ENCODE results near the gene PRX.
"Not testable (repeated sequence)": the region's sequence is repeated elsewhere in the genome, so short reads cannot be mapped to it uniquely, and the experiment has no call there.

Gene PRX

DNA sequence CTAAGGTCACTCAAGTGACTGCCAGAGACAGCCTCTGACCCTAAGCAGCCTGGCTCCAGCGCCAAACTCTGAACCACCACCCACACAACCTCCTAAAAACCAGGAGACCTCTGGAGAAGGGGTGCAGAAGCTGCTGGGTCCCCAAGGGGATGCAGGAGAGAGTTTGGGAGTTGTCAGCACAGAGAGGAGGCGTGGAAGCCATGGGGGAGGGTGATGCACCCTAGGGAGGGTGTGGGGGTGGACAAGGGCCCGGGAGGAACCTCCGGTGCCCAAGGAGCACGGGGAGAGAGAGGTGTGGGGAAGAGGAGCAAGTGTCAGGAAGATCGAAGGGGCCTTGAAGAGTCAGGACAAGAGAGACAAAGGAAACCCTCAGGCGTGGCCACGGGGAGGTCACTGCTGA lies 21.1 kb downstream of the PRX start:
- no peak for DNase-seq (ENCODE audit: low read depth)

DNA sequence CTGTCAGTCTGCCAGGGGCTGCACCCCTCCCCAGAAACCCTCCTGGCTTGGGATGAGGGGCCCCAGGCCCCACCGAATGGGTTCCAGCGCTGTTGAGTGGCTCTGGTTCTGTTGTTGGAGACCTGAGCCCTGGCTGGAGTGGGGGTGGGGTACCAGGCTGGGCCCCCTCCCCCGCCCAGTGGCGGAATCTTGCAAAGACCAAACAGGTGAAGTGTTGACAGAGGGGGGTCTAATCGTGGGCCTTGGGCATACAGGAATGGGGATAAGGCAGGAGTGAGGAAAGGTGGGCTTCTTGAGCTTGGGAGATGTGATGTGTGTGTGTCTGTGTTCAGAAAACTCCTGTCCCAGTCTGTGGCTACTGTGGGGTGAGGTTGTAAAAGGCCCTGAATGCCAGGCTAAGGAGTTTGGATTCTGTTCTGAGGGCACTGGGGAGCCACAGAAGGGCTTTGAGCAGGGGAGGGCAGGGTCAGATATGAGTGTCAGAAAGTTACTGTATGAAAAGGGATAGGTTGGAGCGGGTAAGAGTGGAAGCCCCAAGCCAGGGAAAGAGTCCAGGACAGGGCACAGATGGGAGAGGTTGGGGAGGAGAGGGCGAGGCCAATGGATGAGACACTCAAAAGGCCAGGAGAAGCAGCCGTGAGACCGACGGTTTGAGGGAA lies 23.0 kb downstream of the PRX start, which contains the start of gene HIPK4:
Gene HIPK4, minus strand, starts transcription at position 98 of the 659 bp plus-strand sequence. CDS start 279 bp downstream, outside the sequence.
- no peak for DNase-seq (ENCODE audit: low read depth)

DNA sequence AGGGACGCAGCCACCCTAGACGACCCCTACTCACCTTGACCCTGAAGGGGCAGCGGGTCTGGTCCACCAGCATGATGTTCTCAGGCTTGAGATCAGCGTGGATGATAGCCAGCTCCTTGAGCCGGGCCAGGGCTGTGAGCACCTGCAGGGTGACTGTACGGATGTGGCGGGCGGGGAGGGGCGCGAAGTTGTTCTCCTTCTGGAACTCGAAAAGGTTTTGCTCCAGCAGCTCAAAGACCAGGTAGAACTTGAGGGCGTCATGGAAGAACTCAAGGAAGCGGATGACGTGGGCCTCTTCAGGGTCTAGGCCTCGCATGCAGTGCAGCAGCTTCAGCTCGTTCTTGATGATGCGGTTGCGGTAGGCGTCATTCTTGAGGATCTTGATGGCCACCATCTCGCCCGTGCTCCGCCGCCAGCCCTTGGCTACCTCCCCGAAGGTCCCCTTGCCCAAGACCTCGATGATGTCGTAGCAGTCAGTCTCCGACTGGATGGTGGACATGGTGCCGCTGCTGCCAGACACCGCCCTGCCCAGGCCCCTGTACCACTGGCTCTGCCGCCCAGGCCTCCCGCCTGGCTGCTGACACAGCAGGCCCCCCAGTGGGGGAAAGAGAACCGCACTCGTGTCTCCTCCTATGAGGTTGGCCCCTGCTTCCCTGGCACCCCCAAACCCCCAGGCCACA lies 23.6 kb downstream of the PRX start:
- DNase-seq (ENCODE audit: low read depth) = no peak

DNA sequence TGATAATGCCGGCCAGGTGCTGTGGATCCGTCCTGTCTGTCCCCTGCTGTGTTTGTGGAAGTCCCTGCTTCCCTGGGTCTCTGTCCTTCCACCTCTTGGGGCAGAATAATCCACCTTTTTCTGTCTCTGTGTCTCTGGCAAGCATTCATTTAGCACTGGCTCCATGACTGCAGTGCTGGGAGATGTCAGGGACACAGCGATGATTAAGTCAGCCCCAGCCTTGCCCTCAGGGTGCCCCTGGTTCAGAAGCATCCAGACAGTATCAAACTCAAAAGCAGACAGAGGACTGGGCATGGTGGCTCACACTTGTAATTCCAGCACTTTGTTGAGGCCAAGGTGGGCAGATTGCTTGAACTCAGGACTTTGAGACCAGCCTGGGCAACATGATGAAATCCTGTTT lies 24.7 kb downstream of the PRX start:
- DNase-seq (ENCODE audit: low read depth) = no peak

DNA sequence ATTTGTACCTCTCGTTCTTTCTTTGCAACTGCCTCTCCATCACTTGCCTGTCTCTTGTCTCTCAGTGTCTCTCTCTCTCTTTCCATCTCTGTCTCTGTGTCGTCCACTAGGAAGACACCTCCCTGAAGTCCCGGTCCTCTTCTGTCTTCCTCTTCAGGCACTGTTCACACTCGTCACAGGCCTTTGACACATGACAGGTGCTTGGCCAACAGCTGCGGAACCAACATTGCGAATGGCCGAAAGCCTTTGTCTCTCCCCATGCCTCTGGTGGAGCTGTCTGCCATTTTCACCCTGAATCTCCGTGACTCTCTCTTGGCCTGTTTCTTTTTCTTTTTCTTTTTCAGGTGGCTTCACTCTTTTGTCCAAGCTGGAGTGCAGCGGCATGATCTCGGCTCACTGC lies 26.0 kb downstream of the PRX start:
- no peak for DNase-seq (ENCODE audit: low read depth)

DNA sequence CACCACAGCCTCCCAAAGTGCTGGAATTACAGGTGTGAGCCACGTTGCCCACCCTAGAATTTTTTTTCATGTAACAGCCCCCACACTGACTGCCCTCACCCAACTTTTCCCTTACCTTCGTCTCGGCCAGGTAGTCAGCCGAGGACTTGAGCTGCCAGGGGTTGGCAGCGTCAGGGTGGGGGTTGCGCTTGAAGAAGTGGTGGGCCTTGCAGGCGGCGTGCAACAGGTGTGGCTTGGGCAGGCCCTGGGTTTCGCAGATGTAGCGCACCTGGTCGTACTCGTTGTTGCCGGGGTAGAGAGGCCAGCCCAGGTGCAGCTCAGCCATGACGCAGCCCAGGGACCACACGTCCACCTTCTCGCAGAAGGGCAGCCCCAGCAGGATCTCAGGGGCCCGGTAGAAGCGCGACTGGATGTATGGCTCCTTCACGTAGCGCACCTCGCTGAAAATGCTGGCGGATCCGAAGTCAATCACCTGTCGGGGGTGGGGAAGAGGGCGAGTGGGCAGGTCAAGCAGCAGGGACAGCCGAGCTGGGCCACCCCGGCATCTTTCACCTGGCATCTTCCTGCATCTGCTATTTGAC lies 29.4 kb downstream of the PRX start:
- DNase-seq (ENCODE audit: low read depth) = no peak

DNA sequence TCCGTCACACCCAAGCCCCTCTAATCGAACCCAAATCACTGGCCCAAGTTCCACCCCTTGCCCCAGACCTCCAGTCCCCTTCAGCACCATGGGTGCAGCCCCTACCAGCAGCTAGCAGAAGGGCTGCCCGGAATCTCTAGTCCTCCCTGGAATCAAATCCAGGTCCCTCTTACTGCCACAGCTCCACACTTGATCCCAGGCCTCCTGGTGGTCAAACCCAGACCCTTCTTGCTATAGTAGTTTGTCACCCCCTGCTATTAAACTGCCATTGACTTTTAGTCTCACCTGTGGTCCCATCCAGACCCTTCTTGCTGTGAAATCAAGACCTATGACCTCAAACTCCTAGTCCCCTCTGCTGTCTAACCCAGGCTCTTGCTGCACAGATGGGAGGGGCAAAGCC lies 31.9 kb downstream of the PRX start:
- no peak for DNase-seq (ENCODE audit: low read depth)

DNA sequence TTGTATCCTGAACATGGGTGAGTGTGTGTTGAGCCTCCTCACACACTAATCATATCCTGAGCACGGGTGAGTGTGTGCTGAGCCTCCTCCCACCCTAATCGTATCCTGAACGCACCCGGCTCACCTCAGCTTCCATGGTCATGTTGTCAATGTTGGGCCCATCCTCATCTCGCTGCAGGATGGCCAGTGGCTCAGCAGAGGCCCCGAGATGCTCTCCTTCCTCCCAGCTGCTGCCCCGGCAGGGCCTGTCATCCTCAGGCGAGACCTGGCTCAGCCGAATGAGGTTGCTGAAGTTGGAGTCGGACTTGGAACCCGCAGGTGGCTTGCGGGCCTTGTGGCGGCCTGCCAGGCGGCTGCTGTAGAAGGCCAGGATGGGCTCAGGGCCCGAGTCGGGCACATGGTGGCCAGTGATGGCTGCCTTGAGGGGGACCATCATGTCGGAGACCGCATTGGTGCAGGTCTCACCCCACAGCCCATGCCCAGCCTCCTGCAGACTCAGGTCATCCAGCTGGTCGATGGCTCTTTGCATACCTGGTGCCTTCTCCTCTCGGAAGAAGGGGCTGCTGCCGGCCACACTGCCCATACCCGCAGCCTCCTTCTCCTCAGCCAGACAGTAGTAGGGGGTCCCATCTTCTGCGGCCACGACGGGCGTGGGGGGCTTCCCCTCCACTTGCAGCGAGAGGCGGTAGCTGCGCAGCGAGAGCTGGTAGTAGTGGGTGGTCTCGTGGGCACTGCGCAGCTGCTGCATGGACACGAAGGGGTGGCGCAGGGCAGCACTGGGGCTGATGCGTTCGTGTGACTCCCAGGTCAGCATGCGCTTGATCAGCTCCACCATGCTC lies 32.8 kb downstream of the PRX start:
- DNase-seq (ENCODE audit: low read depth) = no peak

DNA sequence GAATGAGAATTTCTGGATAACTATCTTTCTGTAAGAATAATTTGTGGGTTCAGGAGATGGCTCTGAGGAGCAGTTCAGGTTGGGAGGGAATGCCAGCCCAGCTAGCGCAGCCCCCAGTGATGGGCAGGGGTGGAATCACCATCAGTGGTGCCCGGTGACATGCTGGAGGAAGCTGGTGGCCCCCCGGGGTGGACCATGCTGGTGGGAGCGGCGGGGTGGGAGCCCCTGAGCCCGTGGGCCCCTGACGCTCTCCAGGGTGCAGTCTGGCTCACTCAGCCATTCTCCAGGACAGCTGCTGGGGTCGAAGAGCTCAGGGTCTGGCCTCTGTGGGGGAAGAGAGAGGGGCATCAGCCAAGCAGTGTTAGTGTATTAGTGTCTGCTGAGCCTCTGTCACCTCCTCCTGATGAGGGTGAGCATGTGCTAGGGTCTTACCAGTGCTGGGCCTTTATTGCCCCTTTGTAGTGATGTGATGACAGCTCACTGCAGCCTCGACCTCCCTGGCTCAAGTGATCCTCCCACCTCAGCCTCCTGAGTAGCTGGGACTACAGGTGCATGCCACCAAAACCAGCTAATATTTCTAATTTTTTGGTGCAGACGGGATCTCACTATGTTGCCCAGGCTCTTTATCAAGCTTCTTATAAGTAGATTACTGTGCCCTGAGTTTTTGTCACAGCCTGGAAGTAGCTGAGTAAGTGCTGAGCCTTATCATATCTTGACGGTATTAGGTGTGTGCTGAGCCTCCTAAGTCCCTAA lies 33.6 kb downstream of the PRX start:
- no peak for DNase-seq (ENCODE audit: low read depth)

DNA sequence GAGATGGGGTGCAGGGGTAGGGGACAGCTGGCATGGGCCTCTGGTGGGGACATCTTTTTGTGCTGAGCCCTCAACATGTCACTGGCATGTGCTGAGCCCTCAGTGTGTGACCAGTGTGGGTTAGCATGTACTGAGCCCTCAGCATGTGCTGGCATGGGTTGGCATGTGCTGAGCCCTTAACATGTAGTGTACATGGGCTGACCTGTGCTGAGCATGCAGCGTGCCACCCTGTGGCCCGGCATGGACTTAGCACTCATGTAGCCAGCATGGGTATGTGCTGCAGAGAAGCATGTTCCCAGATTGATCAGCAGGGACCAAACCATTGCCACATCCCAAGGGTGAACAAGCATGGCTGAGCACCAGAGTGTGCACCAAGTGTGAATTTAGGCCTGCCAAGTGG lies 34.7 kb downstream of the PRX start:
- no peak for DNase-seq (ENCODE audit: low read depth)

DNA sequence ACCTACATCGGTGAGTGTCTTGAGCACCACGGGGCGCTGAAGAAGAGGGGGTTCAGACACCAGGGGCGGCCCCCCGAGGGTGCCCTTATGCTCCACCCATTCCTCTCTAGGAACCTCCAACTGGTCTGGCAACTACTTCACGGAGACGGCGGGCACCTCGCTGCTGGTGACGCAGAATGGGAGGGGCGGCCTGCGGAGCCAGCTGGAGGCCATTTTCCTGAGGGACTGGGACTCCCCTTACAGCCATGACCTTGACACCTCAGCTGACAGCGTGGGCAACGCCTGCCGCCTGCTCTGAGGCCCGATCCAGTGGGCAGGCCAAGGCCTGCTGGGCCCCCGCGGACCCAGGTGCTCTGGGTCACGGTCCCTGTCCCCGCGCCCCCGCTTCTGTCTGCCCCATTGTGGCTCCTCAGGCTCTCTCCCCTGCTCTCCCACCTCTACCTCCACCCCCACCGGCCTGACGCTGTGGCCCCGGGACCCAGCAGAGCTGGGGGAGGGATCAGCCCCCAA lies 35.2 kb downstream of the PRX start:
- DNase-seq (ENCODE audit: low read depth) = no peak

DNA sequence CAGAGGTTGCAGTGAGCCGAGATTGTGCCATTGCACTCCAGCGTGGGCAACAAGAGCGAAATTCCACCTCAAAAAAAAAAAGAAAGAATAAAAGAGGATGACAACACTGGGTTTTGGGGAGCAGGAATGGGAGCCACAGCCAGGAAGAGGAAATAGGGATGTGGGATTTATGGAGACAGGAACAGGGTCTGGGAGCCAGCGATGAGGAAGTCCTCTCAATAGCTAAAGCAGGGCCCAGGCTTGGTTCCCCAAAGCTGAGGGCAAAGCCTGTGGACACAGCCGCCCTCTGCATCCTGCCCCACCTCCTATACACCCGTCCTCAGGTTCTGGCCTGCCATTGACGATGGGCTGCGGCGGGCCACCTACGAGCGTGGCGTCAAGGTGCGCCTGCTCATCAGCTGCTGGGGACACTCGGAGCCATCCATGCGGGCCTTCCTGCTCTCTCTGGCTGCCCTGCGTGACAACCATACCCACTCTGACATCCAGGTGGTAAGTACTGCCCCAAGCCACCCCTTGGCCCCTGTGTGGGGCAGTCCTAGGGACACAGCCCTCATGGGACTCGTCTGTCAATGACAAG lies 36.8 kb downstream of the PRX start:
- no peak for DNase-seq (ENCODE audit: low read depth)

DNA sequence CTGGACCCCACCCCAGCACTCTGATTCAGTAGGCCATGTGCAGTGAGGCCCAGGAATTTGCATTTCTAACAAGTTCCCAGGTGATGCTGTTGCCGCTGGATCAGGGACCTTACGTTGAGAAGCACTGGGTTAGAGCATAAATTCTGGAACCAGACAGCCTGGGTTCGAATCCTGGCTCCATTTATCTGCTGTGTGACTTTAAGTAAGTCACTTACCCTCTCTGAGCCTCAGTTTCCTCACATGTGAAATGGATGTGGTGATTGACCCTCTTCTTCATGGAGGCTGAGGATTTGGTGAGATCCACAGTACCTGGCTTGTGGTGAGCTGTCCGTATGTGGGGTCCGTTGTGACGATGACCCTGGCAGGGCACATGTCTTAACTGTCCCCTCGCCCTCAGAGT lies 39.1 kb downstream of the PRX start:
- DNase-seq (ENCODE audit: low read depth) = no peak

DNA sequence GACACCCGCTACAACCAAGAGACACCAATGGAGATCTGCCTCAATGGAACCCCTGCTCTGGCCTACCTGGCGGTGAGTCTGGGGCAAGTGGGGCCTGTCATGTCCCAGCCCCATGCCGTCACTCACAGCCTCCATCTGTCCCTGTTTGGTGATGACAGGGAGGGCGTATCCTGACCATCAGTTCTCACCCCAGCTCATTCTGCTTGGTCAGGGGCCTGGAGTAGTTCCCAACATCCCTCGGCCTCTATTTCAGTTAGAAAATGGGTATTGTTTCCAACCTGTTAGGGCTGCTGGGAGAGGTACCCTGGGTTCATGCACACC lies 41.4 kb downstream of the PRX start:
- DNase-seq (ENCODE audit: low read depth) = no peak

DNA sequence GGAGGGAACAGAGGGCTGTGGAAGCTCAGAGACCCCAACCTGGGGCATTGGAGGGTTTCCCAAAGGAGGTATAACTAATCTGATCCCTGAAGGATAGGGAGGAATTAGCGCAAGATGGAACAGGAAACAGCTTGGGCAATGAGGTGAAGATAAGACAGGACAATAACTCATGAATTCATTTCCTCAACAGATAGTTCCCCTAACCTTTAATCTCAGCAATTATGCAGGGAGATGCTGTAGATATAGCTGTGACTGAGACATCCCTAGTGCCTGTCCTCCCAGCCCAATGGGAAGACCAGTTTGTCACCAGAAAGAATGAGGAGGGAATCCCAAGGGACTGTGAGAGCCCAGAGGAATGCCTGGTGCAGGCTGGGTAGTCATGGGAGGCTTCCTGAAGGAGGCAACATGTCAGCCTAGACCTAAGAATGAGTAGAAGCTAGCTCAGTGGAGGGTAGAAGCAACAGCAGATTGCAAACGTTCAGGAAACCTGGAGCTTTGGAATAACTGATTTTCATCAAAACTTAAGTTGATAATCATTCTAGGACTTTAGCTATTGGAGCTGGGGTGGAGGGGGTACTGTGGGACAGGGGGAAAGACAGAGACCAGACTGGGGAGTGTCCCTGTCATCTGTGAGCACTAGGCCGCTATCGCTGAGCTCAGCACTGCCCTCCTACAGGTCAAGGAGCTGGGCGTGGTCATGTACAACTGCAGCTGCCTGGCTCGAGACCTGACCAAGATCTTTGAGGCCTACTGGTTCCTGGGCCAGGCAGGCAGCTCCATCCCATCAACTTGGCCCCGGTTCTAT lies 42.0 kb downstream of the PRX start:
- no peak for DNase-seq (ENCODE audit: low read depth)

DNA sequence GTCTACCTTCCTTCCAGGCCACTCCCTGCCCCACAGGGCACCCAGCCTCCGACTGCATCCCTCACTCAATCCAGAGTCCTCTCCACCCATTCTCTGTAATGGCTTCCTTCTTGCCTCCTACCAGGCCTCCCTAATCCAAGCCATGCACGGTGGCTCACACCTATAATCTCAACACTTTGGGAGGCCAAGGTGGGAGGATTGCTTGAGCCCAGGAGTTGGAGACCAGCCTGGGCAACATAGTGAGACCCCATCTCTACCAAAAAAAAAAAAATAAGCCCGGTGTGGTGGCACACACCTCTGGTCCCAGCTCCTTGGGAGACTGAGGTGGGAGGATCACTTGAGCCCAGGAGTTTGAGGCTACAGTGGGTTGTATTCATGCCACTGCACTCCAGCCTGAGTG lies 42.9 kb downstream of the PRX start:
- DNase-seq (ENCODE audit: low read depth) = not testable (repeated sequence)

DNA sequence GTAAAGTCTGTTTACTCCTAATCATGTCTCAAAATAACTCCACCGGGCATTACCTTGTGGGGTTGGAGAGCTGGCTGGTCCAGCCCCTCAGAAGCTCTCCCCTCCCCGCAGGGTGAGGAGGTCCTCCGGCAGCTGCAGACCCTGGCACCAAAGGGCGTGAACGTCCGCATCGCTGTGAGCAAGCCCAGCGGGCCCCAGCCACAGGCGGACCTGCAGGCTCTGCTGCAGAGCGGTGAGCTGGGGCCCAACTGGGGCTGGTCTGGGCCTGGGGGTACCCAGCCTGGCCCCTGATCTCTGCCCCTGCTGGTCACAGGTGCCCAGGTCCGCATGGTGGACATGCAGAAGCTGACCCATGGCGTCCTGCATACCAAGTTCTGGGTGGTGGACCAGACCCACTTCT lies 43.4 kb downstream of the PRX start:
- no peak for DNase-seq (ENCODE audit: low read depth)

DNA sequence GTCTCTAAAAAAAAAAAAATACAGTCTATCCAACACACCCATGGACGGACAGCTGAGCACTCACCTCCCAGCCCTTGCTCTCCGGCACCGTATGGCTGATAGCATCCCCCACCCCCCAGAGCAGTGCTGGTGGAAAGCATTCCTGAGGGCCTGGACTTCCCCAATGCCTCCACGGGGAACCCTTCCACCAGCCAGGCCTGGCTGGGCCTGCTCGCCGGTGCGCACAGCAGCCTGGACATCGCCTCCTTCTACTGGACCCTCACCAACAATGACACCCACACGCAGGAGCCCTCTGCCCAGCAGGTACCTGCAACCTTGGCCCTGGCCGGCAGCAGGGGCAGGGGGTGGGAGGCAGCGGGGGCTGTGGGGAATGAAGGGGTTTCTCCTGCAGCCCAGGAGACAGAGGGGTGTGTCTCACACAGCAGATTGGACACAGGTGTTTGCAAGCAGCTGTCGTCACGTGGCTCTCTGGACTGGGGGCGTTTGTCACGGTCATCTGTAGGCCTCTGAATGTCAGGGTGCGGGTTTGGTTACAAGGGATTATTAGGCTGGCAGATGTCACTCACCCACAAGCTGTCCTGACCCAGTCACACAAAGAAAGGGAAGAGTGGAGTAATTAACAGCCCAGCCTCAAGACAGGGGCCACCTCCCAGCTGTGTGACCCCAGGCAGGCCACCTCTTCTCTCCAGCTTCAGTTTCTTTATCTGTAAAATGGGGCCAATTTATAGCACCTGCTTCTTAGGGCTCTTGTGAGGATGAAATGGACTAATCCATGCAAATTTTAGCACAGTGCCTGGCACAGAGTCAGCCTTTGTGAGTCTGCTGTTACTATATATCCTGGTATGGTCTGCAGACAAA lies 45.4 kb downstream of the PRX start:
- no peak for DNase-seq (ENCODE audit: low read depth)

DNA sequence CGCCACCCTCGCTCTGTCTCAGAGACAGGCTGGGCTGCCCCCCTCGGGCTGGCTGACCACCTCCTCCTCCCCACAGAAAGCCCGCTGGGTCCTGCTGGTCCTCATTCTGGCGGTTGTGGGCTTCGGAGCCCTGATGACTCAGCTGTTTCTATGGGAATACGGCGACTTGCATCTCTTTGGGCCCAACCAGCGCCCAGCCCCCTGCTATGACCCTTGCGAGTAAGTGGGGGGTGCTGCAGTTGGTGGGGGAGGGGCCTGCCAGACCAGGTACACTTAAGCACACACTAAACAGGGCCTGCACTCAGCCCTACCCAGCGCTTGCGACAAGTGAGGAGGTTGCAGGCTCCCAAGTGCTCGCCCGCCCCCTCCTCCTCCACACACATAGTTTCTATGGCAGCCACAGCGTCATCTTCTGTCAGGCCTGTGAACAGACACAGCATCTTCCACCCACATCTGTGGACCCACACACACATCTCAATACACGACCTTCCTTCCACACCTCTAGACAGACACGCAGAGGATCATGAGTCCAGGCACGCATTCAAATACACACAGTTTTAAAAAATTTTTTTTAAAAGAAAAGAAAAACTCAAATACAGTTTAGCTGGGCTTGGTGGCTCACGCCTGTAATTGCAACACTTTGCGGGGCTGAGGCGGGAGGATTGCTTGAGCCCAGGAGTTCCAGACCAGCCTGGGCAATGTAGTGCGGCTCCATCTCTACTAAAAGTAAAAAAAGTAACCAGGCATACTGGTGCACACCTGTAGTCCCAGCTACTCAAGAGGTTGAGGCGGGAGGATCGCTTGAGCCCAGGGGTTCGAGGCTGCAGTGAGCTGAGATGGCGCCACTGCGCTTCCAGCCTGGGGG lies 46.2 kb downstream of the PRX start:
- peak; percentile 11 for DNase-seq (ENCODE audit: low read depth)

All from EH (cell line).